Activated naive CD8-positive, alpha-beta T cell (primary cell): ENCODE results near the gene TMEM161A.
"Not testable (repeated sequence)": the region's sequence is repeated elsewhere in the genome, so short reads cannot be mapped to it uniquely, and the experiment has no call there.

ENCODE experiments used
- H3K27ac Mint-ChIP-seq: one replicate; pipeline ENCODE4 v1.8.0; 2021; ENCODE audit warnings: mixed read lengths
- H3K27me3 Mint-ChIP-seq: one replicate; pipeline ENCODE4 v1.8.0; 2021; ENCODE audit warnings: mixed read lengths
- H3K36me3 Mint-ChIP-seq: one replicate; pipeline ENCODE4 v1.8.0; 2021; ENCODE audit warnings: mixed read lengths
- H3K4me1 Mint-ChIP-seq: one replicate; pipeline ENCODE4 v1.8.0; 2021; ENCODE audit warnings: low read depth, mixed read lengths
- H3K4me3 Mint-ChIP-seq: one replicate; pipeline ENCODE4 v1.8.0; 2021; ENCODE audit warnings: mild to moderate bottlenecking, mixed read lengths
- H3K9me3 Mint-ChIP-seq: one replicate; pipeline ENCODE4 v1.8.0; 2021; ENCODE audit warnings: low read depth, mixed read lengths

TMEM161A gene

DNA sequence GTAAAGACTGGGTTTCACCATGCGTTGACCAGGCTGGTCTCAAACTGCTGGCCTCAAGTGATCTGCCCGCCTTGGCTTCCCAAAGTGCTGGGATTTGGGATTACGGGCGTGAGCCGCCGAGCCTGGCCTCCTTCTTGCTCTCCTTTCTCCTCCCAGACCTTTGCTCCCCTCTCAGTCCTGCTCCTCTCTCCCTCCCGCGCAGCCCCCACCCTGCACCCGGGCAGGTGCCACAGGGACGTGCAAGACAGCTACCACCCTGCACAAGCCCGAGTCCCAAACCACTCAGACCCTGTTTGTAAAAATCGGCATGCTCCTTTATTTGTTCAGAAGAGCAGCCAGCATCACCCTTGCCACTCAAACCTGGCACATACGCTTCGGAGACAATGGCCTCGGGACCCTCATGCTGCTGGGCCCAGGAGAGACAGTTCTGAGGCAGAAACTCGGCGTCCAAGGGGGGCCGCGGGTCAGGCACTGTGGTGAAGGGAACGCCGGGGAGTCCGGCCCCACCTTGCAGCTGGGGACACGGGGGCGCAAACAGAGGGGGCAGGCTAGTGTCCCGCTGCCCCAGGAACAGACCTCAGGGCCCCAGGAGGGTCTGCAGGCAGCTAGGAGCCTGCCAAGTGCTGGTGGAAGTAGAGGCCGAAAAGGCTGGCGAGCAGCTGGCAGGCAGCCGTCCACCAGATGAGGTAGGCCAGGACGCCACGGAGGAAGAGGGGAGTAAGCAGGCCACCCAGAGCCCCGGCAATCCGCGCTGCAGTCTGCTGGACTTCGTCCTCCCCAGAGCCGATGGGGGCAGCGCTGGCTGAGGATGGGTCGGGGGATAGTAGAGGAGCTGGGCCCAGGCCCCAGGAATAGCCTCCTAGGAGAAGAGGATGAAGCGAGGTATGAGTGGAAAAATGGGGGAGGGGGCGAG, 18.7 kb downstream of the TMEM161A start:
- no peak overlapping the region for H3K27ac Mint-ChIP-seq
- no peaks in the 10 kb centered on the region for H3K27me3 Mint-ChIP-seq
- no peaks in the 10 kb centered on the region for H3K4me1 Mint-ChIP-seq
- H3K36me3 Mint-ChIP-seq = peaks cover 14% of the 10 kb centered on the region
- H3K4me3 Mint-ChIP-seq = no peak overlapping the region
- peaks cover 7% of the 10 kb centered on the region for H3K9me3 Mint-ChIP-seq

DNA sequence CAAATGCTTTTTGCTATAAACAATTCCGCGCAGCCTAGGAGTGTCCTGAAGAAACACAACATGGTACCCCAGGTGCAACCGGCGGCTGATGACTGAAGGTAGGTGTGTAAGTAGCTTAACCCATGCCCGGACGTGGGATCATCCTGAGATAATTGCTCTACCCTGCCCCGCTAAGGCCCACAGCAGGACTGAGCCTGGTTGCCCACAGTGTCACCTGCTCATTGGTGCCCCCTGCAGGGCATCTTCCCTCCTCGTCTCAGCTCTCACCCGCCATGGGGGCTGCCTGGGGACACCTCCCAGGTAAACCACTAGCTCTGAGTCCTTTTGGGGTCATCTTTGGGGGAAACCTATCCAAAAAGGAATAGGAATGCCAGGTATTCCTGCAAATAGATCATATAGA, 22.3 kb downstream of the TMEM161A start:
- Mint-ChIP-seq H3K9me3 (no peaks in the 10 kb centered on the region), H3K27ac (no peak overlapping the region), H3K4me1 (peaks cover 3% of the 10 kb centered on the region), H3K27me3 (no peaks in the 10 kb centered on the region), H3K4me3 (no peak overlapping the region), H3K36me3 (no peaks in the 10 kb centered on the region)

DNA sequence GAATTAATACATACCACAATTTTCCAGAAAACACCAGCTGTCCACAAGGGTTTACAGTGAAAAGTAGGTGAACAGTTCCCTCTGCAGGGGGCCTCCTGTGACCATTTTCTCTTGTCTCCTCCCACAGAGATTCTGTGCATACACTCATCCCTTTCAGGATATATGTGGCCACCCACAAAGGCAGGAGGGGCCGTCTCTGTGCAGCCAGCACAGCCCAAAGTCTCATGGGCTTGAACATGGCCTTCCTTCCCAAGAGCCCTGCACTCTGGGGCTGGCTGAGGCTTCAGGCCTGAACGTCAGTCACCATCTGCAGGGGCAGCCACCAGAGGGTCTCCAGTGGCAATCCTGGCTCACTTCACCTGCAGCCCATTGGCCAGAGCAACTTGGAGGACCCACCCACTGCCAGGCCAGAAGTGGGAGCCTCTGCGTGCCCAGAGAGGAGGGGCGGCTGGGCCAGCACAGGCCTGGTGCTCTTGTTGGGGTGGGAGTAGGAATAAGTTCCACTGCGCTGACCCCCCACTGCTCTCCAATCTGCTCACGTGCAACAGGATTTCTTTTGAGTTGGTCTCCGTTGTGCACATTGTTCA, 25.1 kb downstream of the TMEM161A start:
- H3K27me3 Mint-ChIP-seq = no peaks in the 10 kb centered on the region
- H3K4me1 Mint-ChIP-seq = peaks cover 5% of the 10 kb centered on the region
- no peaks in the 10 kb centered on the region for H3K9me3 Mint-ChIP-seq
- no peaks in the 10 kb centered on the region for H3K36me3 Mint-ChIP-seq
- H3K27ac Mint-ChIP-seq = no peak overlapping the region
- H3K4me3 Mint-ChIP-seq = no peak overlapping the region

DNA sequence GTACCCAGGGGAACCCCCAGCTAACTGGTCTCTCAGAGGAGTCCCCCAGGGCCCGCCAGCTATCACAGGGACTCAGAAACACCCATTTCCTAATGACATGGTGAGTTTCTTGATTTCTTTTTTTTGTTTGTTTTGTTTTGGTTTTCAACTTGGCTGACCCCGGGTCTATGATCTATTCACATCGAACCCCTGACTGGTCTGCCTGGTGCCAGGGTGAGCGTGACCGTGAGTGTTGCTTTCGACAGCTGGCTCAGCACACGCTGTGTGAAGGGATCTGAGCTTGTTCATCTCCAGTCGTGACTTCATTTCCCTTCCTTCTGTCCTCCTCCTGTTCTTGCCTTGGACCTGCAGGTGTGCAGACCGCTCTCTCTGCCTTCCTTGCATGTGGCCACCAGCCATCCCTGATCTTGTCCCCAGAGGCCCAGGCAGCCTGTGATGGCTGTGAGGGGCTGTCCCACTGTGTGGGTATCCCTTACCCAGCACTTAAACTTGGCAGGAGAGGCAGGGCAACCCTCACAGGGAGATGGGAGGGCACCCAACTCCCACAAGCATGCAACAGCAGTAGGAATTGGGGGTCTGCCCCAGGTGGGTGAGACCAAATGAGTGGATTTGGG, 26.2 kb downstream of the TMEM161A start:
- H3K9me3 Mint-ChIP-seq = no peaks in the 10 kb centered on the region
- no peak overlapping the region for H3K4me3 Mint-ChIP-seq
- no peak overlapping the region for H3K27ac Mint-ChIP-seq
- no peaks in the 10 kb centered on the region for H3K36me3 Mint-ChIP-seq
- H3K27me3 Mint-ChIP-seq = no peaks in the 10 kb centered on the region
- peaks cover 5% of the 10 kb centered on the region for H3K4me1 Mint-ChIP-seq

DNA sequence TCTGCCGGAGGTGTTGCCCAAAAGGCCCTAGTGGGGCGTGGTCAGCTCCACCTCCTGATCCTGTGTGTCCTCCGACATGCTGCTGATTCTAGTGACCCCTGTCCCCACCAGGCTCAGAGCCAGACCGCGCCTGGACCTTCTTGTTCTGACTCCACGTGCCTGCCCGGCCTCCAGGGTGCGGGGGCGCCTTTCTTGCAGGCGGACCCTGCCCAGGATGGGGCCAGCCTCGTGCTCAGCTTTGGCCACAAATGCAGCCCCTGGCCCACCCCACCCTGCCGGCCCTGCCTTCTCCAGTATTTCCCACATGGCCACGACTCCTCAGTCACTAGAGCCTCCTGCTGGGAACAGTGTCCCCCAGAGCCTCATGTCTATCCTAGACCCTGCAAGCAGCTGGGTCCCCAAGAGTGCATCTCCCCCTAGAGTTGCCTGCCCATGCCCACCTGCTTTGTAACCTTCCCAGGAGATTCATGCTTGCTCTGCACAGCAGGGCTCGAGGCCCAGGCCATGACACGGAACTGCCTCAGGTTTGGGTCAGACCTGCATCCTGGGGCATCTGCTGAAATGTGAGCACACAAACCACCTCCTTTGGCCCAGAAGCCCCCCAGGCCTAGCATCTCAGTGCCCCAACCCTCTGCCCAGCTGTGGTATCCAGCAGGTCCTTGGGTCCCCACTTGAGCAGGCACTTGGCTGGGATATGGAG, 27.0 kb downstream of the TMEM161A start:
- no peaks in the 10 kb centered on the region for H3K36me3 Mint-ChIP-seq
- H3K27me3 Mint-ChIP-seq = no peaks in the 10 kb centered on the region
- no peak overlapping the region for H3K27ac Mint-ChIP-seq
- no peak overlapping the region for H3K4me3 Mint-ChIP-seq
- H3K4me1 Mint-ChIP-seq = peaks cover 5% of the 10 kb centered on the region
- no peaks in the 10 kb centered on the region for H3K9me3 Mint-ChIP-seq

DNA sequence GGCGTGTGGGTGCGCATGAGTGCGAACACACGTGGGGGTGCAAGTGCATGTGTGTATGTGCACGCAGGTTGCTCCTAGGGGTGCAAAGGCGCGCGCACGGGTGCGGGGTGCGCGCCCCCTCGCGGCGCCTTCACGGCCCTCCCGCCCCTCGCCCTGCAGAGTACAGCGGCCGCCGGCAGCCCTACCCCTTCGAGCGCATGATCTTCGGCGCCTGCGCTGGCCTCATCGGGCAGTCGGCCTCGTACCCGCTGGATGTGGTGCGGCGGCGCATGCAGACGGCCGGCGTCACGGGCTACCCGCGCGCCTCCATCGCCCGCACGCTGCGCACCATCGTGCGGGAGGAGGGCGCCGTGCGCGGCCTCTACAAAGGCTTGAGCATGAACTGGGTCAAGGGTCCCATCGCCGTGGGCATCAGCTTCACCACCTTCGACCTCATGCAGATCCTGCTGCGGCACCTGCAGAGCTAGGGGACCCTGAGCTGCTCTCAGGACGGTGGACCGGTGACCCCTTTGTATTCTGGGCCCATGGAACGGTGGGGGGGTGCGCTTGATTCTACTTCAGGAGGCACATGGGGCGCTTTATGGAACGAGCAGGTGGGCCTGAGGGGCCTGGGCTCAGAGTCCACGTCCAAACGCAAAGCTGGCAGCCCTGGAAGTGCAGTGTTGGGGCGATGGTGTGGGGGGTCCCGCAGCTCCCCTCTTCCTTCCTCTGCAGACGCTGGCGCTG, 27.7 kb downstream of the TMEM161A start:
- Mint-ChIP-seq H3K27me3 (no peaks in the 10 kb centered on the region), H3K27ac (no peak overlapping the region), H3K4me3 (no peak overlapping the region), H3K9me3 (no peaks in the 10 kb centered on the region), H3K36me3 (no peaks in the 10 kb centered on the region), H3K4me1 (peaks cover 5% of the 10 kb centered on the region)

DNA sequence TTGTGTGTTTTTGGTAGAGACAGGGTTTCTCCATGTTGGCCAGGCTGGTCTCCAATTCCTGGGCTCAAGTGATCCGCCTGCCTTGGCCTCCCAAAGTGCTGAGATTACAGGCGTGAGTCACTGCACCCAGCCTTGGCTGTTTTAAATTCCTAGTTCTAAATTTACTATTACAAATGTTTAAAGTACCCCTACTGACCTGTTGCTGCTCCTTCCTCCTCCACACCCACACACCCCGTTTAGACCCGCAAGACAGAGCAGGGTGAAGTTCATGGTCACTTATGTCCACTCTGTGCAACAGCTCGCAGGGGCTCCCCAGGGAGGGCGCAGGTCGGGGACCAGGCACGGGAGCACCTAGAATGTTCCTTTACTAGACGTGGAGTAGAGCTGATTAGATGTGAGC, 28.7 kb downstream of the TMEM161A start:
- Mint-ChIP-seq H3K4me1 (peaks cover 5% of the 10 kb centered on the region), H3K27ac (no peak overlapping the region), H3K27me3 (no peaks in the 10 kb centered on the region), H3K4me3 (no peak overlapping the region), H3K36me3 (no peaks in the 10 kb centered on the region), H3K9me3 (no peaks in the 10 kb centered on the region)

DNA sequence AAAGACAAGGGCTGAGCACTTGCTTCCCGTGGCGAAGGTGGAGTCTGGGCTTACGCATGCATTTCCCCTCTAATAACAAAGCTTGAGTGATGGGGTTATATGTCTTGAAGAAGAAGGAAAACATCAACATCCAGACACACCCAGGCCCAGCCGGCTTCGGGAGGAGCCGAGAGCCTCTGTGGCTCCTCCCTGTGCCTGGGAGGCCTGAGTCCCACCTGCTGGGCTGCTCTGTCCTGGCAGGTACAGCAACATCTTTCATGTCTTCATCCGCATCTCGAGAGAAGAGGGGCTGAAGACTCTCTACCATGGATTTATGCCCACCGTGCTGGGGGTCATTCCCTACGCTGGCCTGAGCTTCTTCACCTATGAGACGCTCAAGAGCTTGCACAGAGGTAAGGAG, 30.6 kb downstream of the TMEM161A start:
- Mint-ChIP-seq H3K4me1 (peaks cover 5% of the 10 kb centered on the region), H3K4me3 (no peak overlapping the region), H3K27me3 (no peaks in the 10 kb centered on the region), H3K27ac (no peak overlapping the region), H3K9me3 (no peaks in the 10 kb centered on the region), H3K36me3 (no peaks in the 10 kb centered on the region)

DNA sequence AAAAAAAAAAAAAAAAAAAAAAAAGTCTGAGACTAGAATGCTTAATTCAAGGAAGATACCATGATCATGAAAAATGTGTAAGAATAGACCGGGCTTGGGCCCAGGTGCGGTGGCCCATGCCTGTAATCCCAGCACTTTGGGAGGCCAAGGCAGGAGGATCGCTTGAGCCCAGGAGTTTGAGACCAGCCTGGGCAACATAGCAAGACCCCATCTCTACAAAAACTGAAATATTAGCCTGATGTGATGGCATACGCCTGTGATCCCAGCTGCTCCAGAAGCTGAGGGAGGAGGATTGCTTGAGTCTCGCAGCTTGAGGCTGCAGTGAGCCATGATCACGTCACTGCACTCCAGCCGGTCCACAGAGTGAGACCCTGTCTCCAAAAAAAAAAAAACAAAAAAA, 31.3 kb downstream of the TMEM161A start:
- H3K4me3 Mint-ChIP-seq, H3K36me3 Mint-ChIP-seq, H3K27ac Mint-ChIP-seq, H3K9me3 Mint-ChIP-seq, H3K4me1 Mint-ChIP-seq, H3K27me3 Mint-ChIP-seq: not testable (repeated sequence)

DNA sequence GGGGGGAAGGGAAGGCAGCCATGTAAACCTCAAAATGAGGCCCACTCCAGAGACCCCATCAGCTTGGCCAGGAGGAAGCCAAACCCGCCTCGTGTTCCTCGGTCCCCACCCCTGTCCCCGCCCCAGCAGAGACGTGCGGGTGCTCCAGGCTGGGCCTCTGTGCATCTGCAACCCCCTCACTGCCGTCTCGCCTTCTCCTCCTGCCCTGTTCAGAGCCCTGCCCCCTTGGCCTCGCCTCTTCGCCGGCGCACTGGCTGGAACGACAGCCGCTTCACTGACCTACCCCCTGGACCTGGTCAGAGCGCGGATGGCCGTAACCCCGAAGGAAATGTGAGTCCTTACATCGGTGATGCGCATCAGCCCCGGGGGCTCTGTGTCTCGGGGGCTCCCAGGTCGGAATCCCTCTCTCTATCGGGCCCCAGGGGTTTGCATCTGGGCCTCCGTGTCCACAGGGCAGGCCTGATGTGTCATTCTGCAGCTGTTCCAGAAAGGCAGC, 32.2 kb downstream of the TMEM161A start:
- Mint-ChIP-seq H3K36me3 (no peaks in the 10 kb centered on the region), H3K27me3 (no peaks in the 10 kb centered on the region), H3K27ac (no peak overlapping the region), H3K9me3 (no peaks in the 10 kb centered on the region), H3K4me1 (peaks cover 2% of the 10 kb centered on the region), H3K4me3 (no peak overlapping the region)

DNA sequence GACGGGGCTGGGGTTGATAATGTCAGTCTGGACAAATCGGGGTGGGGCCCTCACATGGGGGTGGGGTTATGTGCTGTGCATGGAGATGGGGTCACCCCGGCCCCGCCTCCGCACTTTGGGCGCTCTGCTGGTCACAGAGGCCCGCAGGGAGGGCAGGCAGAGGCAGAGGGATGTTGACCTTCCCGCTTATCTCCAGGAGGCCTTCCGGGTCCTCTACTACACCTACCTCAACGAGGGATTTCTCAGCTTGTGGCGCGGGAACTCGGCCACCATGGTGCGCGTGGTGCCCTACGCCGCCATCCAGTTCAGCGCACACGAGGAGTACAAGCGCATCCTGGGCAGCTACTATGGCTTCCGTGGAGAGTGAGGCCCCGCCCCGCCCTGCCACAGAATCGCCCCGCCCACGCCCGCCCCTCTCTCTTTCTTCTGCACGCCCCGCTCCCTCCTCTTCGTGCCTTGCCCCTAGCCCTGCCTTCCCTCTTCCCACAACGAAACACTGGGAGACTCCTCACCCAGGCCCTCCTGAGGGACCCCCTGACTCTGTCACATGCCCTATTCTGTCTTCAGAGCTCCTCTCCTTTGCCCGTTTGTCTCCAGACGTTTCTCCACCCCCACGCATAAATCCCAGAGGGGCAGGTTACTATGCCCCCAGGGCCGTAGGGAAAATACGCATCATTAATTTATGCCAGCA, 32.8 kb downstream of the TMEM161A start:
- H3K36me3 Mint-ChIP-seq = no peaks in the 10 kb centered on the region

DNA sequence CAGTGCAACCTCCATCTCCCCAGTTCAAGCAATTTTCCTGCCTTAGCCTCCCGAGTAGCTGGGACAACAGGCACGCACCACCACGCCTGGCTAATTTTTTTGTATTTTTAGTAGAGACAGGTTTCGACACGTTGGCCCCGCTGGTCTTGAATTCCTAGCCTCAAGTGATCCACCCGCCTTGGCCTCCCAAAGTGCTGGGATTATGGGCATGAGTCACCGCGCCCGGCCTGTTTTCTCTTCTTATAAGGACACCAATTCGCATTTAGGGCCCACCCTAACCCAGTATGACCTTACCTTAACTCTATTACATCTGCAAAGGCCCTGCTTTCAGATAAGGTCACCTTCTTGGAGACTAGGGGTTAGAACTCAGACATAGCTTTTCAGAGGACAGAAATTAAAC, 35.1 kb downstream of the TMEM161A start:
- no peaks in the 10 kb centered on the region for H3K36me3 Mint-ChIP-seq
- no peak overlapping the region for H3K4me3 Mint-ChIP-seq
- no peak overlapping the region for H3K27ac Mint-ChIP-seq
- H3K9me3 Mint-ChIP-seq = no peaks in the 10 kb centered on the region
- no peaks in the 10 kb centered on the region for H3K4me1 Mint-ChIP-seq
- no peaks in the 10 kb centered on the region for H3K27me3 Mint-ChIP-seq

More for the DNA sequence above, 32.8 kb downstream of the TMEM161A start:
- no peaks in the 10 kb centered on the region for H3K27me3 Mint-ChIP-seq
- no peak overlapping the region for H3K27ac Mint-ChIP-seq
- peaks cover 2% of the 10 kb centered on the region for H3K4me1 Mint-ChIP-seq
- H3K9me3 Mint-ChIP-seq = no peaks in the 10 kb centered on the region
- H3K4me3 Mint-ChIP-seq = no peak overlapping the region

DNA sequence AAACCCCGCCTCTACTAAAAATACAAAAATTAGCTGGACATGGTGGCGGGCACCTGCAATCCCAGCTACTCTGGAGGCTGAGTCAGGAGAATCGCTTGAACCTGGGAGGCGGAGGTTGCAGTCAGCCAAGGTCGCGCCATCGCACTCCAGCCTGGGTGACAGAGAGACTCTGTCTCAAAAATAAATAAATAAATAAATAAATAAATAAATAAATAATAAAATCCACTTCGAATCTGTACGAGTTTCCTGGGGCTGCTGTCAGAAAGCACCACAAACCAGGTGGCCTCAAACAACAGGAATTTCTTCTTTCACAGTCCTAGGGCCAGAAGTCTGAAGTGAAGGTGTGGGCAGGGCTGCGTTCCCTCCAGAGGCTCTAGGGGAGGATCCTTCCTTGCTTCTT, 35.7 kb downstream of the TMEM161A start:
- not testable (repeated sequence) for H3K27me3 Mint-ChIP-seq, H3K4me3 Mint-ChIP-seq, H3K36me3 Mint-ChIP-seq, H3K9me3 Mint-ChIP-seq, H3K27ac Mint-ChIP-seq, H3K4me1 Mint-ChIP-seq

DNA sequence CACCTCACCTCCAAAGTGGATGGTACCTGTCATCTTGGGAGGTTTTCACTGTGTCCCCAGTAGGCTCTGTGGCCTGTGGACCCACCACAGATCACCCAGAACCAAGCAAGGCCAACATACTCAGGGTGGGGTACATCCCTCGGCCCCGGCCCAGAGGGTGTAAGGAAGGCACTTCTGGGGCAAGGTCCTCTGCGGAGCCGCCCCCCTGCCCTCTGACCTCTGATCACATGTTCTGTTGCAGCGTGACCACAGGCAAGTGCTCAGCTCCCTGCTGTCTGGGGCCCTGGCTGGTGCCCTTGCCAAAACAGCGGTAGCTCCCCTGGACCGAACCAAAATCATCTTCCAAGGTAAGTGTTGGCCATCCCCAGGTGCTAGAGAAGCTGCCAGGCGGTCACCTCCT, 36.7 kb downstream of the TMEM161A start:
- Mint-ChIP-seq H3K4me3 (no peak overlapping the region), H3K4me1 (no peaks in the 10 kb centered on the region), H3K9me3 (no peaks in the 10 kb centered on the region), H3K36me3 (no peaks in the 10 kb centered on the region), H3K27ac (no peak overlapping the region), H3K27me3 (no peaks in the 10 kb centered on the region)
